Gastrocnemius medialis (tissue), 4 donors: Measurements from ENCODE around the gene WDR20. TPM values are rescaled to one million over a fixed set of nuclear protein-coding genes. Genes with fewer than 3 reads are reported as not detected.

Source experiments
- ATAC-seq, 2 donors: fragments of 150-250 bp; one replicate each; pipeline ENCODE4 v1.9.1; 2016
- DNase-seq, 2 donors: peaks; one replicate each; pipeline ENCODE4 v3.0.0-alpha.2; 2019
- H3K27ac ChIP-seq, 4 donors: fragments of 200-600 bp; sonication (generic); 1 replicate in 1 of 4; 2 replicates in 3 of 4; pipeline ENCODE4 v1.5.1; 2016 to 2018; ENCODE audit warnings: mild to moderate bottlenecking in 2 of 4, moderate library complexity in 1 of 4
- H3K27me3 ChIP-seq, 3 donors: fragments of 200-600 bp; sonication (generic) in 2 of 3; 1 replicate in 1 of 3; 2 replicates in 2 of 3; pipeline versions ENCODE4 v1.5.1 to v1.6.0; 2016 to 2019; ENCODE audit warnings: mild to moderate bottlenecking in 1 of 3, moderate library complexity in 1 of 3
- H3K36me3 ChIP-seq, 2 donors: fragments of 200-600 bp; sonication (generic) in 1 of 2; one replicate each; pipeline ENCODE4 v1.5.1; 2017 to 2018
- H3K4me1 ChIP-seq, 2 donors: fragments of 200-600 bp; sonication (generic) in 1 of 2; one replicate each; pipeline ENCODE4 v1.5.1; 2016 to 2017; ENCODE audit warnings: mild to moderate bottlenecking in 2 of 2
- H3K4me3 ChIP-seq, 4 donors: fragments of 200-600 bp; sonication (generic) in 3 of 4; 1 replicate in 1 of 4; 2 replicates in 3 of 4; pipeline ENCODE4 v1.5.1; 2016 to 2019; ENCODE audit warnings: mild to moderate bottlenecking in 2 of 4
- H3K9me3 ChIP-seq, 3 donors: fragments of 200-600 bp; sonication (generic) in 2 of 3; 1 replicate in 1 of 3; 2 replicates in 2 of 3; pipeline ENCODE4 v1.5.1; 2016 to 2019
- POLR2A ChIP-seq, 2 donors: fragments of 450-650 bp; IDR thresholded peaks; one replicate each; pipeline ENCODE4 v1.6.1; 2017; ENCODE audit warnings: antibody characterized with exemption in 2 of 2, mild to moderate bottlenecking in 2 of 2, moderate library complexity in 2 of 2
- in situ Hi-C, 4 donors: fragments of 200-750 bp; cut with MboI; loops; one replicate each; pipeline versions ENCODE4 v1.15.0 to v1.8.0; 2017; ENCODE audit warnings: low sequenced_read_pairs in 4 of 4
- intact Hi-C: fragments of 100-400 bp; cut with DNase I; formaldehyde crosslinking; loops from one replicate; pipeline ENCODE4 v1.15.1; 2023; ENCODE audit warnings: low total_unique reads
- total RNA-seq, 4 donors: library from RNA; depleted of rRNA; stranded (reverse); fragments of >200 nt; gene quantifications; one replicate each; pipeline versions ENCODE4 v1.1.0 to v1.2.3, GENCODE V29; 2016
- TF ChIP-seq, protein P1 (sequence below), 5 experiments: fragments of 450-650 bp in 3 of 5; fragments of 200-600 bp in 2 of 5; sonication (generic) in 2 of 5; IDR thresholded peaks in 4 of 5; conservative IDR thresholded peaks in 1 of 5; 1 replicate in 4 of 5; 2 replicates in 1 of 5; pipeline ENCODE4 v1.5.1; 2016 to 2019; ENCODE audit warnings: antibody characterized with exemption in 5 of 5, mild to moderate bottlenecking in 3 of 5, moderate library complexity in 3 of 5

Gene WDR20
- total RNA-seq, 4 donors from 2014 or later = 18.1 to 49.7 (median 21.0) TPM

- Histone ChIP-seq H3K9me3 (no peaks in the 10 kb centered on the region), H3K4me1 (peaks cover 7% of the 10 kb centered on the region in 2 donors), H3K27me3 (no peaks in the 10 kb centered on the region), H3K36me3 (no peaks in the 10 kb centered on the region), H3K27ac (no peak overlapping the region), H3K4me3 (no peak overlapping the region)
- DNase-seq (no peak), ATAC-seq (no peak)
- no peak for TF ChIP-seq POLR2A (IDR thresholded peaks at IDR 0.05)
- TF ChIP-seq, protein P1, sequence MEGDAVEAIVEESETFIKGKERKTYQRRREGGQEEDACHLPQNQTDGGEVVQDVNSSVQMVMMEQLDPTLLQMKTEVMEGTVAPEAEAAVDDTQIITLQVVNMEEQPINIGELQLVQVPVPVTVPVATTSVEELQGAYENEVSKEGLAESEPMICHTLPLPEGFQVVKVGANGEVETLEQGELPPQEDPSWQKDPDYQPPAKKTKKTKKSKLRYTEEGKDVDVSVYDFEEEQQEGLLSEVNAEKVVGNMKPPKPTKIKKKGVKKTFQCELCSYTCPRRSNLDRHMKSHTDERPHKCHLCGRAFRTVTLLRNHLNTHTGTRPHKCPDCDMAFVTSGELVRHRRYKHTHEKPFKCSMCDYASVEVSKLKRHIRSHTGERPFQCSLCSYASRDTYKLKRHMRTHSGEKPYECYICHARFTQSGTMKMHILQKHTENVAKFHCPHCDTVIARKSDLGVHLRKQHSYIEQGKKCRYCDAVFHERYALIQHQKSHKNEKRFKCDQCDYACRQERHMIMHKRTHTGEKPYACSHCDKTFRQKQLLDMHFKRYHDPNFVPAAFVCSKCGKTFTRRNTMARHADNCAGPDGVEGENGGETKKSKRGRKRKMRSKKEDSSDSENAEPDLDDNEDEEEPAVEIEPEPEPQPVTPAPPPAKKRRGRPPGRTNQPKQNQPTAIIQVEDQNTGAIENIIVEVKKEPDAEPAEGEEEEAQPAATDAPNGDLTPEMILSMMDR (IDR thresholded peaks at IDR 0.05 in 4 of 5, conservative IDR thresholded peaks at IDR 0.05 in 1 of 5) = no peak
- intact Hi-C loops (no loop called here), in situ Hi-C loops (loop anchor here (5.0 to 25.0 kb wide), 6 partner anchors 33 to 383 kb away; partner anchors contain the start of gene DYNC1H1 (in 3 of the 4))
Observed at GRCh38 chr14:102095231-102095870, 44.3 kb upstream of the WDR20 start.

DNA sequence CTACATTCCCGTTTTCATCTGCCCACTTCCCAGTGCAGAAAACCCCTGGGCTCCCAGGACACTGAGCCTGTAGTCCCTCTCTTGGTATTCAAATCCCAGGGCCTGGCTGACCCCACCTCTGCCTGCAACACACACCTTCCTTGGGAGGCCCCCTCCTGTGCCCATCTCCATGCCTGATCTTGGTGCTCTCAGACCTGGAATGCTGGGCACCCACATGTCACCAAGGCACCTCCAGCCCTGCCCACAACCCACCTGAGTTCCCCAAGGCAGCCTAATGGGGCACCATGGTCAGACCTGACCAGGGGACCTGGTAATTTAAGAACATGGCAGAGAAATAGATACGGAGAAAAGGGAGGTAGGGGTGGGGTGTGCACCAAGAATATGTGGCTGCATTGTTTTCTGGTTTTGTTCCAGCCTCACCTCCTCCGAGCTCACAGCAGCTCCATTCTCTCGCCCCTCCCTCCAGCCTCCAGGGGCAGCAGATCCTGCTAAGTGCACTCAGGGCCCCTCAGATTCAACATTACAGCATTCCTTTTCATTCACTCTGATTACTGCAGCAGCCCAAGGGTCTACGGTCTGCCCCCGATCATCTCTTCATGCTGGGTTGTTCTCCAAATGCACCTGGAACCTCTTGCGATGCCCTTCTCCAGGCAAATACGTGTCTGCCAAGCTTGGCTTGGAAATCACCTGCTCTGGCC is 43.7 kb upstream of the WDR20 start:
- H3K4me3 ChIP-seq = no peak overlapping the region

DNA sequence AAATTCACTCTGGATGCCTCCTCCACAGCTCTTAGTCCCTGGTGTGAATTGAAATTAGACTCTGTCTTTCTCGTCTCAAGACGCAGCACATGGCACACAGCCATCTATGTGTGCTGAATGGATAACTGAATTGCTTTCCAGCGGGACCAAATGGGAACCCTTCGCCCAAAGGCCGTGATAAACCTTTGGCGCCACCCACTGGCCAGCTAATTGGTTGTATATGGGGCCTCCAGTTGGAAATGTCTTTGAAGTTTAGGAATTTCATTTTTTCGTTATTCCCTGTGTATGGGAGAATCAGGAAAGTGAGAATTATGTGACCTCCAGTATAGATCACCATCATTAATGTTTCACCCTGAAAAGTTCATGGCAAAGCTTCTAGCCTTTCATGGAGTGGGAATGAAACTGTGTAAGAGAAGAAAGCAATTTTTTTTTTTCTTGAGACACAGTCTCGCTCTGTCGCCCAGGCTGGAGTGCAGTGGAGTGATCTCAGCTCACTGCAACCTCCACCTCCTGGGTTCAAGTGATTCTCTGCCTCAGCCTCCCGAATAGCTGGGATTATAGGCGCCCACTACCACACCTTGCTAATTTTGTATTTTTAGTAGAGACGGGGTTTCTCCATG is 43.0 kb upstream of the WDR20 start:
- no peak overlapping the region for H3K4me3 ChIP-seq
- H3K4me1 ChIP-seq = peaks cover 7% of the 10 kb centered on the region in 2 donors
- no peaks in the 10 kb centered on the region for H3K9me3 ChIP-seq
- in situ Hi-C loops = loop anchor here (5.0 to 25.0 kb wide), 6 partner anchors 34 to 384 kb away; partner anchors contain the start of gene DYNC1H1 (in 3 of the 4)
- DNase-seq (peak; percentile 72 to 75), ATAC-seq (peak; percentile 89)
- H3K27ac ChIP-seq = peak overlapping the region in 1 of 4 donors; percentile 16
- H3K27me3 ChIP-seq = no peaks in the 10 kb centered on the region
- no peaks in the 10 kb centered on the region for H3K36me3 ChIP-seq
- intact Hi-C loops = loop anchor here (1.0 to 2.0 kb wide), 3 partner anchors 34 to 390 kb away; no protein-coding TSS in a partner anchor
- no peak for TF ChIP-seq POLR2A (IDR thresholded peaks at IDR 0.05)
- TF ChIP-seq, protein P1 (IDR thresholded peaks at IDR 0.05 in 4 of 5, conservative IDR thresholded peaks at IDR 0.05 in 1 of 5) = peak; percentile 73 to 87 (median 77)

More for the DNA sequence above, 43.7 kb upstream of the WDR20 start:
- H3K27ac ChIP-seq = no peak overlapping the region
- TF ChIP-seq POLR2A (IDR thresholded peaks at IDR 0.05) = no peak
- TF ChIP-seq, protein P1 (IDR thresholded peaks at IDR 0.05 in 4 of 5, conservative IDR thresholded peaks at IDR 0.05 in 1 of 5) = no peak
- ATAC-seq = peak in 1 of 2 donors; percentile 18
- no peaks in the 10 kb centered on the region for H3K36me3 ChIP-seq
- in situ Hi-C loops = loop anchor here (5.0 to 25.0 kb wide), 6 partner anchors 34 to 384 kb away; partner anchors contain the start of gene DYNC1H1 (in 3 of the 4)
- H3K27me3 ChIP-seq = no peaks in the 10 kb centered on the region
- DNase-seq = no peak
- H3K9me3 ChIP-seq = no peaks in the 10 kb centered on the region
- intact Hi-C loops = loop anchor here (1.0 to 2.0 kb wide), 3 partner anchors 33 to 389 kb away; no protein-coding TSS in a partner anchor
- peaks cover 7% of the 10 kb centered on the region in 2 donors for H3K4me1 ChIP-seq

DNA sequence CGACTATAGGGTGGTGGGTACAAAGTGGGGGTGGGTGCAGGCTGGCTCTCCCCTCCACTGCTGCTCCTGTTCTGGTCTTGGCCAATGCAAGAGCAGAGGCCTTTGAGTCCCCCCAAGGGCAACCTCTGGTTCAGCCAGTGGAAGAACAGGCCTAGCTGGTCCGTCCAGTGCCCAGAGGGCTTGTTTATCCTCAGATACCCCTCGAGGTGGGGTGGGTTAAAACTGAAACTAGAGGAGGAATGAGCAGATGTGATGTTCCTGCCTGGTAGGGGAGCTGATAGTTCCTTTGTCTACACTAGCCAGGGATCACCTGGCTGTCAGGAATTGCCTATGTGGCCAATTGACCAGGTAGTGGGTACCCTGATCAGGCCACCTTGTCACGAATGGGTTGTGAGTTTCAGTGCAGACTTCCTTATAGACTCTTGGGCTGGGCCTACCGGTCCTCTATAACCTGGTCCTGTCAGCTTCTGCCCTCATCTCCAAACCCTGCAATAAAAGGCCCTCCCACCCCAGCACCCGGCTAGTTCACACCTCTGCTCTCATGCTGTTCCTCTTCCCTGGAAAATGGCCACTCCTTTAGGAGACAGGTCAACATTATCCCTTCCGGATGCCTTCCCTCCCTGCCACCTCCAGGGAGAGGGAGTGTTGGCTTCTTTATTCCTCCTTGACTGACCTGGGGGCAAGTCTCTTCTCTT is 42.1 kb upstream of the WDR20 start:
- H3K9me3 ChIP-seq = no peaks in the 10 kb centered on the region
- no peak overlapping the region for H3K27ac ChIP-seq
- peaks cover 7% of the 10 kb centered on the region in 2 donors for H3K4me1 ChIP-seq
- no peaks in the 10 kb centered on the region for H3K36me3 ChIP-seq
- H3K4me3 ChIP-seq = no peak overlapping the region
- in situ Hi-C loops (loop anchor here (5.0 to 25.0 kb wide), 6 partner anchors 35 to 385 kb away; partner anchors contain the start of gene DYNC1H1 (in 3 of the 4)), intact Hi-C loops (loop anchor here (2.0 kb wide), 2 partner anchors 35 to 391 kb away; no protein-coding TSS in a partner anchor)
- DNase-seq (no peak), ATAC-seq (no peak)
- no peaks in the 10 kb centered on the region for H3K27me3 ChIP-seq
- TF ChIP-seq, protein P1 (IDR thresholded peaks at IDR 0.05 in 4 of 5, conservative IDR thresholded peaks at IDR 0.05 in 1 of 5) = no peak
- TF ChIP-seq POLR2A (IDR thresholded peaks at IDR 0.05) = no peak
